Esophagus squamous epithelium (tissue), 5 donors: Measurements from ENCODE around the gene CEP112. TPM values are rescaled to one million over a fixed set of nuclear protein-coding genes. Genes with fewer than 3 reads are reported as not detected.

Source experiments
- DNase-seq: peaks from one replicate; lab custom pipeline; 2025; lab: John Stamatoyannopoulos, UW
- H3K27ac ChIP-seq, 4 donors: fragments of 200-600 bp; sonication (generic); one replicate each; pipeline ENCODE4 v1.5.1; 2016 to 2019; ENCODE audit warnings: mild to moderate bottlenecking in 1 of 4
- H3K27me3 ChIP-seq, 4 donors: fragments of 200-600 bp; sonication (generic); 1 replicate in 3 of 4; 2 replicates in 1 of 4; pipeline versions ENCODE4 v1.5.1 to v1.6.0; 2017 to 2021; ENCODE audit warnings: antibody characterized with exemption in 1 of 4
- H3K36me3 ChIP-seq, 3 donors: fragments of 200-600 bp; sonication (generic); one replicate each; pipeline ENCODE4 v1.5.1; 2016 to 2019
- H3K4me1 ChIP-seq, 3 donors: fragments of 200-600 bp; sonication (generic); one replicate each; pipeline ENCODE4 v1.5.1; 2017 to 2019
- H3K4me3 ChIP-seq, 4 donors: fragments of 200-600 bp; sonication (generic); 1 replicate in 3 of 4; 2 replicates in 1 of 4; pipeline ENCODE4 v1.5.1; 2016 to 2019; ENCODE audit warnings: mild to moderate bottlenecking in 2 of 4, moderate library complexity in 1 of 4
- H3K9me3 ChIP-seq, 3 donors: fragments of 200-600 bp; sonication (generic); one replicate each; pipeline ENCODE4 v1.5.1; 2016 to 2019
- CTCF ChIP-seq, 6 experiments: fragments of 450-650 bp in 4 of 6; fragments of 200-600 bp in 2 of 6; sonication (generic) in 2 of 6; IDR thresholded peaks; one replicate each; pipeline ENCODE4 v1.5.1; 2016 to 2019; ENCODE audit warnings: antibody characterized with exemption in 6 of 6, mild to moderate bottlenecking in 4 of 6, moderate library complexity in 4 of 6
- POLR2A ChIP-seq, 4 donors: fragments of 450-650 bp; IDR thresholded peaks; one replicate each; pipeline ENCODE4 v1.6.1; 2017; ENCODE audit warnings: antibody characterized with exemption in 4 of 4, mild to moderate bottlenecking in 4 of 4, moderate library complexity in 3 of 4
- WGBS, 2 donors: methylation state at CpG; one replicate each; pipeline ENCODE4 v1.1.5; 2018; 5-methylcytosine and 5-hydroxymethylcytosine counted together
- intact Hi-C: fragments of 100-400 bp; cut with DNase I; formaldehyde crosslinking; loops from one replicate; pipeline ENCODE4 v1.15.0; 2022
- total RNA-seq, 4 donors: library from RNA; depleted of rRNA; stranded (reverse); fragments of >200 nt; gene quantifications; one replicate each; pipeline ENCODE4 v1.1.0, GENCODE V29; 2016
- donor health status: DM: yes; HTN: yes; CAD: no.

Gene CEP112
- total RNA-seq, 4 donors from 2014 or later: 2.5 to 10.9 (median 6.4) TPM

GRCh38 chr17:65855245-65855644 lies 336.7 kb downstream of the CEP112 start:
- WGBS, 2 donors: 37 to 52% methylated on average over 2 of the region's 2 CpGs
- intact Hi-C loops: no loop called here
- TF ChIP-seq CTCF (IDR thresholded peaks at IDR 0.05) (no peak), POLR2A (IDR thresholded peaks at IDR 0.05) (no peak)
- H3K9me3 ChIP-seq: no peaks in the 10 kb centered on the region
- H3K27ac ChIP-seq: peak overlapping the region in 3 of 4 donors; percentile 49 to 62 (median 50)
- H3K4me3 ChIP-seq: no peak overlapping the region
- no peaks in the 10 kb centered on the region for H3K36me3 ChIP-seq
- no peak for DNase-seq
- H3K4me1 ChIP-seq: peaks cover 0 to 14% (median 0%) of the 10 kb centered on the region in 3 donors
- no peaks in the 10 kb centered on the region for H3K27me3 ChIP-seq

- H3K4me1 ChIP-seq: peaks cover 0 to 14% (median 0%) of the 10 kb centered on the region in 3 donors
- DNase-seq: no peak
- intact Hi-C loops: no loop called here
- no peaks in the 10 kb centered on the region for H3K36me3 ChIP-seq
- H3K27ac ChIP-seq: no peak overlapping the region
- no peak overlapping the region for H3K4me3 ChIP-seq
- TF ChIP-seq CTCF (IDR thresholded peaks at IDR 0.05) (no peak), POLR2A (IDR thresholded peaks at IDR 0.05) (no peak)
- no peaks in the 10 kb centered on the region for H3K9me3 ChIP-seq
- H3K27me3 ChIP-seq: no peaks in the 10 kb centered on the region
These were observed 338.1 kb downstream of the CEP112 start for GRCh38 chr17:65853816-65854215.

- H3K9me3 ChIP-seq: no peaks in the 10 kb centered on the region
- intact Hi-C loops: no loop called here
- no peak overlapping the region for H3K4me3 ChIP-seq
- H3K27me3 ChIP-seq: no peaks in the 10 kb centered on the region
- no peak overlapping the region for H3K27ac ChIP-seq
- TF ChIP-seq POLR2A (IDR thresholded peaks at IDR 0.05) (no peak), CTCF (IDR thresholded peaks at IDR 0.05) (no peak)
- 74% methylated on average over 1 of the region's 1 CpG for WGBS, 2 donors
- peaks cover 0 to 14% (median 0%) of the 10 kb centered on the region in 3 donors for H3K4me1 ChIP-seq
- no peak for DNase-seq
- no peaks in the 10 kb centered on the region for H3K36me3 ChIP-seq
These were observed 339.0 kb downstream of the CEP112 start for GRCh38 chr17:65852911-65853310.

GRCh38 chr17:65851965-65852736 lies 339.8 kb downstream of the CEP112 start:
- Histone ChIP-seq H3K27me3 (no peaks in the 10 kb centered on the region), H3K9me3 (no peaks in the 10 kb centered on the region), H3K27ac (no peak overlapping the region), H3K4me3 (no peak overlapping the region), H3K36me3 (no peaks in the 10 kb centered on the region), H3K4me1 (peaks cover 0 to 14% (median 0%) of the 10 kb centered on the region in 3 donors)
- DNase-seq: no peak
- TF ChIP-seq CTCF (IDR thresholded peaks at IDR 0.05): no peak
- no peak for TF ChIP-seq POLR2A (IDR thresholded peaks at IDR 0.05)
- intact Hi-C loops: no loop called here
- 97 to 100% methylated on average over 2 of the region's 3 CpGs for WGBS, 2 donors

- no peaks in the 10 kb centered on the region for H3K27me3 ChIP-seq
- no peaks in the 10 kb centered on the region for H3K36me3 ChIP-seq
- intact Hi-C loops: no loop called here
- TF ChIP-seq POLR2A (IDR thresholded peaks at IDR 0.05) (no peak), CTCF (IDR thresholded peaks at IDR 0.05) (no peak)
- no peak overlapping the region for H3K4me3 ChIP-seq
- H3K9me3 ChIP-seq: no peaks in the 10 kb centered on the region
- DNase-seq: no peak
- H3K27ac ChIP-seq: no peak overlapping the region
- H3K4me1 ChIP-seq: peaks cover 0 to 7% (median 0%) of the 10 kb centered on the region in 3 donors
- WGBS, 2 donors: 30 to 33% methylated on average over 2 of the region's 2 CpGs
These were observed 341.4 kb downstream of the CEP112 start for GRCh38 chr17:65850486-65850885.
